CD4-positive, alpha-beta T cell treated with Interleukin-15 for 1 hour (primary cell): ENCODE results near the gene AJAP1.
A peak's percentile ranks its signal among the peaks of the same experiment; 100 is the strongest.

ENCODE experiments used
- DNase-seq: peaks from one replicate; pipeline ENCODE4 v3.0.0-alpha.2; 2020

The AJAP1 gene

GRCh38 chr1:4633346-4633745 lies 21.1 kb upstream of the AJAP1 start:
- no peak for DNase-seq

DNA sequence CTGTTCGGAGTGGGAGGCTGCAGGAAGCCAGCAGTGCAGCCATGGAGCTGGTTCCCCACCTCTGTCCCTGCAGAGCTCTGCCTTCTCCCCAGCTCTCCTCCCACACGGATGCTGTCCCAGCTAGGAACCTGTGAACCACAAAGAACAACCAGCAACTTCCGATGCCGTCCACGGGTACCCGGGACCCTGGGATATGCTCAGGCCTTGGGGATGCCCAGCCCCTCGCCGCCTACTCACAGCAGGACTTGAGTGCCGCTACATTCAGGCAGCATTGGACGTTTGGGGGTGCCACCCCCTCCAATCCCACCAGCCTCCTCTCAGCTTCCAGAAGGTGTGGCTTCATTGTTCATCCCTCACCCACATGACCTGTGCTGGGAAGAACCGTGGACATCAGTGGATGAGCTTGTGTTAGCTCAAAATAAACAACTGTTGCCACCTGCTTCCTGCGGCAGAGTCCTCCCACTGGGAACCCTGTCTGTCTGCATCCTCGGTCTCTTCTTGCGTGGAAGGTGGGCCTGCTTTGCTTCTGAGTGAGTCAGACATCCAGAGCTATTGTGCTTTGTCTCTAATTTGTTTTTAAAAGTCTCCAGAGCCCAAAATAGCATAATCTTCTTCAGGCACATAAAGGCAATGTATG lies 20.1 kb upstream of the AJAP1 start:
- no peak for DNase-seq

- DNase-seq = no peak
Measured at GRCh38 chr1:4634793-4635406, 19.5 kb upstream of the AJAP1 start.

GRCh38 chr1:4636186-4636585 lies 18.2 kb upstream of the AJAP1 start:
- no peak for DNase-seq

DNA sequence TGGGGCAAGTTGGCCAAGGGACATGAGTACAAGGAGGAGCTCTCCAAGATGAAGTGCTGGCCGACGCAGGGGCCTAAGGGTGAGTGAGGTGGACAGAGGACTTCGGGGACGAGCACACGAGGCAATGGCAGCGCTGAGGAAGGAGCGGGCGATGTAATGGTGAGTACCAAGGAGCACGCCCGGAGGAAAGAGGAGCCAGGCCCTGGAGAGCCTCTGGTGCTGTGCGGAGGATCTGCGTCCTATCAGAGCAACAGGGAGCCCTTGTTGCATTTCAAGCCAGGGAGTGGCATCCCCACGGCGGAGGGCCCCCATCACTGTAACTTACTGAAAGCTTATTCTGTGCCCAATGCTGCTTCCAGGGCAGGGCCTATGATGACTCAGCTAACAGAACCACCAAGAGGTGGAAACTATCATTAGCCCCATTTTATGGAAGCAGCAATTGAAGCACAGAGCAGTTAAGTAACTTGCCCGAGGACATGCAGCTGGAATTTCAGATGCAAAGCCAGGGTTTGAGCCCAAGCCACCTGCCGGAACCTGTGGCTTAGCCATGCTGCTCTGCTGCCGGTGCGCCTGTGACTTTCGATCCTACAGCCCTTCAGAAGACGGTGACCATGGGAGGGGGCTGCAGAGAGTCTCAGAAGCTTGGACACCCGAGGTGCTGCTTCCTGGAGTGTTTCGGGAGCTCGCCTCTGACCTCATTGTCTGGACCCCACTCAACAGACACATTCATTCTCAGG lies 17.6 kb upstream of the AJAP1 start:
- DNase-seq = no peak

- DNase-seq = no peak
Measured at GRCh38 chr1:4637616-4638344, 16.6 kb upstream of the AJAP1 start.

GRCh38 chr1:4638345-4638729 lies 16.1 kb upstream of the AJAP1 start:
- DNase-seq = peak; percentile 28

GRCh38 chr1:4640931-4641330 lies 13.5 kb upstream of the AJAP1 start:
- no peak for DNase-seq

DNA sequence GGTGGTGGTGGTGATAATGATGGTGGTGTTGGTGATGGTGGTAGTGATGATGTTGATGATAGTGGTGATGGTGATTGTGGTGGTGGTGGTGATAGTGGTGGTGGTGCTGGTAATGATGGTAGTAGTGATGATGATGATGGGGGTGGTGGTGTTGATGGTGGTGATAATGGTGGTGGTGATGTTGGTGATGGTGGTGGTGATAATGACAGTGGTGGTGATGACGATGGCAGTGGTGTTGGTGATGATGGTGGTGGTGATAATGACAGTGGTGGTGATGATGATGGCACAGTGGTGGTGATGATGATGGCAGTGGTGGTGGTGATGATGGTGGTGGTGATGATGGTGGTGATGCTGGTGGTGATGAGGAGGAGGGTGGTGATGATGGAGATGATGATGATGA lies 7.0 kb upstream of the AJAP1 start:
- no peak for DNase-seq

GRCh38 chr1:4648657-4649056 lies 5.8 kb upstream of the AJAP1 start:
- DNase-seq = no peak

- DNase-seq = no peak
Measured at GRCh38 chr1:4650481-4650880, 3.9 kb upstream of the AJAP1 start.

GRCh38 chr1:4650981-4651380 lies 3.4 kb upstream of the AJAP1 start:
- DNase-seq = no peak

- no peak for DNase-seq
Measured at GRCh38 chr1:4652631-4653327, 1.6 kb upstream of the AJAP1 start.

DNA sequence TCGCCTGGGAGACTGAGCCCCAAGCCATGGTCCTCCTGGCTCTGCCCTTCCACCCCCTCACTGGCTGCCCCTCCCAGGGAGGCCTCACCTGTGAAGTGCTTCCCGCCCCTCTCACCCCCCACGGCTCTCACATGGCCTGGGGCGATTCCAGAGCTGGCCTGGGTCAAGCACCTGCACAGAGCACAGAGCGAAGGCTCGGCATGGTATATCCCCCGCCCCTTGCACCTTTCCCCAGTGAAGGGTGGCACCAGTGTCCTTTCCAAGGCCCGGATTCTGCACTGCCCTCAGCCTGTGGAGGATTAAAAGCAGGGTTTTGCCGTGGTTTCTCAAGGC lies 1.1 kb upstream of the AJAP1 start:
- DNase-seq = no peak

DNA sequence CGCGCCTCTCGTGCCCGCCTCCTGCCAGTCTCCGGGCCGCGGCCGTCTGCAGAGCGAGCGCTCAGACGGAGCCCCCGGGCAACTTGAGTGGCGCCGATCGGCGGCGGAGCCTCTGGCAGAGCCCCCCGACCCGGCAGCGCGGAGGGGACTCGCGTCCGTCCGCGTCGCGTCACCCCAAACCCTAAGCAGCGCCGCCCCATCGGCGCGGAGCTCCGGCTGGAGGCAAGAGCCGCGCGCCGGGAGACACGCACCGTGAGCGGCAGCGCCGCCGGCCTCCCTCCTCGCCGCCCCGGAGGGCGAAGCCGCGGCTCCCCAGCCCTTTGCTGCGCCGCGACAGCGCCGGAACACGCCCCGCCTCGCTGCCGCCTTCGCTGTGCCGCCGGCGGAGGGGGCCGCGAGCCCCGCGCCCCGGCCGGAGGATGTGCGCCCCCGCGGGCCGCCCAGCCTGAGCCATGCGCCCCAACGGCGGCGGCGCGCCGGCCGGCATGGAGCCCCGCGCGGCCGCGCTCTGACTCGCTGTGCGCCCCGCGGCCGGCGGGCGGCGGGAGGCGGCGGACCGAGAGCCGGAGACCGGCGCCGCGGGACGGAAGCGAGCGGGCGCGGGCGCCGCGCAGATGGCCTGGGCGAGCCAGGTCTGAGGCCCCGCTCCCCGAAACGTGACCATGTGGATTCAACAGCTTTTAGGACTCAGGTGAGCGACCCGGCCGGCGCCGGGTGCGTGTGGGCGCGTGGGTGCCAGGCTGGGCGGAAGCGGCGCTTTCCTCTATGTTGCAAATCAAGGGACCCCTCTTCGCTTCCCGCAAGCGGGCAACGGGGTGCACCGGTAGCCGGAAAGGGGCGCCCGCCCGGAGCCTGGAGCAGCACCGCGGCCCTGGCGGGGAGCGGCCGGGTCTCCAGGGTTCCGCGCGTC lies 610 bp downstream of the AJAP1 start:
- DNase-seq = no peak

DNA sequence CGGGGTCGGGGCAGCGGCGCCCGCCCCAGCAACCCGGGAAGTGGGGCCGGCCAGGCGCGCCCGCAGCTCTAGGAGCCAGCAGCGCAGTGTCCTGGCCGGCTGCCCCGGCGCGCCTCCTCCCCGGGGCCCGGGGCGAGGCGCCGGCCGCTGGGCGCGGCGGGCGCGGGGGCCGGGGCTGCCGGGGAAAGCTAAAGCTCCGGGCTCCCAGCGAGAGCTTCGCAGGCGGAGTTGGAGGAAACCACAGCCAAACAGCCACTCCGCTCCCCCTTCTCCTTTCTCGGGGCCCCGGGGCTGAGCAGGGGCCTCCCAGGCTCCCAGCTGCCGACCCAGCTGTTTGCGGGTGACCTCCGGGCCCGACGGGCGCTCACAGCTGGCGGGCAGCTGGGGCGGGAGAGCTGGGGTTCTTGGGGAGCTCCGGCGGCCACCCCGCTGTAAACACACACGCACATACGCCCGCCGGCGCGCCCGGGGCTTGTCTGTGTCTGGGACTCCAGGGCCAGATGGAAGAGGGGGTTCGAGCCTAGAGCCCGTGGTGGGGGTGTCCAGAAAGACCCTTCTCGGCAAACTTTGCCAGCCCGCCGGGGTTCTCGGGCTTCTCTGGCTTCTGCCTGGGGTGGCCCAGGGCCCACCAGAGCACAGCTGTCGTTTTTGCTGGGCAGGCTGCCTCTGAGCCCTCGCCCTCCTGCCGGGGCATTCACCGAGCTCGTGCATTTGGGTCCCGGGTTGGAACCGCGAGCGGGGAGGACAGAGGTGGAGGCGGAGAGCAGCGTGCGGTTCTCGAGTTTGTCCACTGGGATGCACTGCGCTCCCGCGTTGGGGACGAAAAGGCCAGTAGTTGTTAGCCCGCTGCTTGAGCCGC lies 1.5 kb downstream of the AJAP1 start:
- no peak for DNase-seq

GRCh38 chr1:4656533-4657140 lies 2.2 kb downstream of the AJAP1 start:
- no peak for DNase-seq

DNA sequence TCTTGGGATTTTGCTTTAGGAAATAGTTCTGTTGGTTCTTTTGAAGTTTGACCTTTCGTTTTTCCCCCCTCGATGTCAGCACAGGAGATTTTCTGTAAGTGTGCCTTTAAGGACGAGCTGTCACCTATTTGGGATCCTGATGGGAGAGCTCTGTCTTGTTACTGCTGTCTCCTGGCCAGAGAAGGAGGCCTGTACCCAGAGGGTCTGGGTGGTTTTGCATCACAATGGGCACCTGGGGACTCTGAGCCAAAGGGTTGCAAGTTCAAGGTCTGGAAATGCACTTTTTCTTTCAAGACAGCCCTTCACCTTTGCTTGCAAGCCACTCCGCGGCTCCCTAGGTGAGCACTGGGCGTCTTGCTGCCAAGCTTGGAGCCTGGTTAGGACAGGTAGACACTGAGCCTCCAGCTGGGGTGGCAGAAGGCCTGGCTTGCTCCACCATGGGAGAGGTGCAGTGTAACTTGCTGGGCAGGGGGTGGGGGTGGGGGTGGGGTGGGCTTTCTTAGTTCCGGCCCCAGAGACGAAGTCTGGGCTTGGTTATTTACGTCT lies 2.9 kb downstream of the AJAP1 start:
- DNase-seq = no peak

GRCh38 chr1:4657960-4658541 lies 3.6 kb downstream of the AJAP1 start:
- DNase-seq = no peak
